ENCODE measurements around the gene EEF1AKMT1.
A peak's percentile ranks its signal among the peaks of the same experiment; 100 is the strongest.

Gene EEF1AKMT1

GRCh38 chr13:20718958-20719566 lies 54.7 kb downstream of the EEF1AKMT1 start:
- no peak for DNase-seq (ENCODE audit: low spot score)

- DNase-seq (ENCODE audit: low spot score) = no peak
Measured at GRCh38 chr13:20717581-20718542, 55.9 kb downstream of the EEF1AKMT1 start.

GRCh38 chr13:20716951-20717350 lies 56.8 kb downstream of the EEF1AKMT1 start:
- DNase-seq (ENCODE audit: low spot score) = no peak

GRCh38 chr13:20715330-20715712 lies 58.4 kb downstream of the EEF1AKMT1 start:
- DNase-seq (ENCODE audit: low spot score) = no peak

GRCh38 chr13:20714563-20715329 lies 59.0 kb downstream of the EEF1AKMT1 start:
- DNase-seq (ENCODE audit: low spot score) = no peak

GRCh38 chr13:20714161-20714560 lies 59.6 kb downstream of the EEF1AKMT1 start:
- no peak for DNase-seq (ENCODE audit: low spot score)

- peak; percentile 51 for DNase-seq (ENCODE audit: low spot score)
Measured at GRCh38 chr13:20713751-20714150, 60.0 kb downstream of the EEF1AKMT1 start.

- DNase-seq (ENCODE audit: low spot score) = no peak
Measured at GRCh38 chr13:20713014-20713376, 60.8 kb downstream of the EEF1AKMT1 start.

- no peak for DNase-seq (ENCODE audit: low spot score)
Measured at GRCh38 chr13:20711301-20712044, 62.3 kb downstream of the EEF1AKMT1 start.

GRCh38 chr13:20709782-20710181 lies 64.0 kb downstream of the EEF1AKMT1 start:
- no peak for DNase-seq (ENCODE audit: low spot score)

- DNase-seq (ENCODE audit: low spot score) = no peak
Measured at GRCh38 chr13:20709369-20709768, 64.4 kb downstream of the EEF1AKMT1 start.

- DNase-seq (ENCODE audit: low spot score) = no peak
Measured at GRCh38 chr13:20708216-20708615, 65.5 kb downstream of the EEF1AKMT1 start.

- DNase-seq (ENCODE audit: low spot score) = no peak
Measured at GRCh38 chr13:20706661-20707060, 67.1 kb downstream of the EEF1AKMT1 start.

GRCh38 chr13:20704459-20705069 lies 69.2 kb downstream of the EEF1AKMT1 start:
- DNase-seq (ENCODE audit: low spot score) = no peak

GRCh38 chr13:20703780-20704458 lies 69.8 kb downstream of the EEF1AKMT1 start:
- peak; percentile 78 for DNase-seq (ENCODE audit: low spot score)

GRCh38 chr13:20702915-20703779 lies 70.6 kb downstream of the EEF1AKMT1 start, which contains the start of gene IL17D:
Gene IL17D (plus strand): TSS chr13:20703699. CDS start chr13:20704002, 303 bp downstream.
- no peak for DNase-seq (ENCODE audit: low spot score)

- no peak for DNase-seq (ENCODE audit: low spot score)
Measured at GRCh38 chr13:20702530-20702914, 71.2 kb downstream of the EEF1AKMT1 start.

GRCh38 chr13:20701461-20701860 lies 72.3 kb downstream of the EEF1AKMT1 start:
- DNase-seq (ENCODE audit: low spot score) = no peak

- DNase-seq (ENCODE audit: low spot score) = no peak
Measured at GRCh38 chr13:20700288-20700687, 73.5 kb downstream of the EEF1AKMT1 start.

- DNase-seq (ENCODE audit: low spot score) = no peak
Measured at GRCh38 chr13:20699715-20700114, 74.0 kb downstream of the EEF1AKMT1 start.

All from Ammon's horn (tissue), 1 donor.